ENCODE data around the gene FAM72C. TPM values are rescaled to one million over a fixed set of nuclear protein-coding genes. Genes with fewer than 3 reads are reported as not detected.
"Not testable (repeated sequence)": the region's sequence is repeated elsewhere in the genome, so short reads cannot be mapped to it uniquely, and the experiment has no call there.

FAM72C gene
- total and polyA plus RNA-seq, 2 donors: 0.16 to 0.53 TPM

GRCh38 chr1:143996020-143996419, 24.2 kb upstream of the FAM72C start:
- not testable (repeated sequence) for DNase-seq (ENCODE audit: extremely low spot score); H3K27ac ChIP-seq (ENCODE audit: low read depth); H3K4me3 ChIP-seq (ENCODE audit: low read depth, low read length); H3K4me1 ChIP-seq (ENCODE audit: insufficient read depth); H3K36me3 ChIP-seq (ENCODE audit: insufficient read depth)
- 78% methylated on average over 1 of the region's 6 CpGs for WGBS

DNA sequence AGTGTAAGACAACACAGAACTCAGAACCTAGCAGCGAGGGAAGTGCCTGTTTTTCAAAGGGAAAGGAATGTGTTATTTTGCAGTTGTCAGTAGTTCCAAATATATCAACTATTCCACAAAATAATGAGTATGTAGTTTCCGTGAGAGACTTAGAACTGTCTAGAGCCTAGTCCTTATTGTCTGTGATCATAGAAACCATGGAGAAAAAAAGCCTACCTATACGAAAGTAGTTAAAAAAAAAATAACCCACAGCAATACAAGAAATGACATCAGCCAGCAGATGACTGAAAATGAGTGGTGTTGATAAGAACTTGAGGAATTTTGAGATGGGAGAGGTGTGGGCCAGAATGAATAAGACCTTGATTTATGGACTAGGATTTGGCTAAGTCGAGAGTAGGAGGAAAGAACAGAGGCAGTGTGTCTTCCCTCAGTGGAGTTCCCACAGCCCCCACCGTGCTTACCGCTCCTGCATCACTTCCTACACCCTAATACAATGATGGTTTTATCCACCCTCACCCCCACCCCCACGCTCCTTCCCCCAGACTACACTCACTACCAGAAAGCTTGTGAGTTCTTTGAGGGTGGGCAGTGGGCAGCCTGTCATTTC, 21.6 kb upstream of the FAM72C start:
- H3K4me3 ChIP-seq (ENCODE audit: low read depth, low read length); H3K36me3 ChIP-seq (ENCODE audit: insufficient read depth); H3K27ac ChIP-seq (ENCODE audit: low read depth); DNase-seq (ENCODE audit: extremely low spot score); H3K4me1 ChIP-seq (ENCODE audit: insufficient read depth): not testable (repeated sequence)
- WGBS: 58% methylated on average over 1 of the region's 7 CpGs

DNA sequence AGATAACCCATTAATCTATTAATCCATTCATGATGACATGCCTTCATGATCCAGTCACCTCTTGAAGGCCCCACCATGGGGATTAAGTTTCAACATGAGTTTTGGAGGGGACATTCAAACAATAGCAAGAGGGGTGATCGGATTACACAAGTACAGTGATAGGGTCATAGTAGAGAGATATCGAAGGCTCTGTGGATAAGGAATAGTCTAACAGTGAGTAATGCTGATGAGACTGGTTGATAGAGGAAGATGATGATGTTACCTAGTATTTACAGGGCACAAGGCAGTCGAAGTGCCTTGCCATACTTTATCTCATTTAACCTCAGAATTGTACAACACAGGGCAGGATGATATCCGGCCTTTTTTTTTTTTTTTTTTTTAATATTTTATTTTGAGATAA, 18.9 kb upstream of the FAM72C start:
- H3K36me3 ChIP-seq (ENCODE audit: insufficient read depth); H3K4me1 ChIP-seq (ENCODE audit: insufficient read depth); DNase-seq (ENCODE audit: extremely low spot score); H3K4me3 ChIP-seq (ENCODE audit: low read depth, low read length); H3K27ac ChIP-seq (ENCODE audit: low read depth): not testable (repeated sequence)
- no CpG with 5 or more reads among the region's 4 CpGs for WGBS

GRCh38 chr1:143989719-143990118, 17.9 kb upstream of the FAM72C start:
- not testable (repeated sequence) for H3K27ac ChIP-seq (ENCODE audit: low read depth); H3K4me3 ChIP-seq (ENCODE audit: low read depth, low read length); DNase-seq (ENCODE audit: extremely low spot score); H3K4me1 ChIP-seq (ENCODE audit: insufficient read depth); H3K36me3 ChIP-seq (ENCODE audit: insufficient read depth)
- no CpG with 5 or more reads among the region's 1 CpG for WGBS

DNA sequence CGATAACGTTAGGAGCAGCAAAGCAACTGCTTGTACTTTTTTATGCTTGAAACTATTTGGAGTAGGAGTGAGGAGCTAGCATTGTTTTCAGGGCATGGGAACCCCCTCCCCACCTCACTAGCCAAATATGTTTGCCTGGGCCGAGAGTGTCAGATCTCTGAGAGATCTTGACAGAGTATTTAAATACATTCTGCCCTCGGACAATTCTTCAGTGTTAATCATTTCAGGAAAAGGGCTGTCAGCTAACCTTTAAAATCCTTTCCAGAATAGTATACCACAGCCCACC, 17.6 kb upstream of the FAM72C start:
- WGBS: no CpG with 5 or more reads among the region's 4 CpGs
- not testable (repeated sequence) for H3K4me1 ChIP-seq (ENCODE audit: insufficient read depth); H3K4me3 ChIP-seq (ENCODE audit: low read depth, low read length); H3K27ac ChIP-seq (ENCODE audit: low read depth); H3K36me3 ChIP-seq (ENCODE audit: insufficient read depth); DNase-seq (ENCODE audit: extremely low spot score)

DNA sequence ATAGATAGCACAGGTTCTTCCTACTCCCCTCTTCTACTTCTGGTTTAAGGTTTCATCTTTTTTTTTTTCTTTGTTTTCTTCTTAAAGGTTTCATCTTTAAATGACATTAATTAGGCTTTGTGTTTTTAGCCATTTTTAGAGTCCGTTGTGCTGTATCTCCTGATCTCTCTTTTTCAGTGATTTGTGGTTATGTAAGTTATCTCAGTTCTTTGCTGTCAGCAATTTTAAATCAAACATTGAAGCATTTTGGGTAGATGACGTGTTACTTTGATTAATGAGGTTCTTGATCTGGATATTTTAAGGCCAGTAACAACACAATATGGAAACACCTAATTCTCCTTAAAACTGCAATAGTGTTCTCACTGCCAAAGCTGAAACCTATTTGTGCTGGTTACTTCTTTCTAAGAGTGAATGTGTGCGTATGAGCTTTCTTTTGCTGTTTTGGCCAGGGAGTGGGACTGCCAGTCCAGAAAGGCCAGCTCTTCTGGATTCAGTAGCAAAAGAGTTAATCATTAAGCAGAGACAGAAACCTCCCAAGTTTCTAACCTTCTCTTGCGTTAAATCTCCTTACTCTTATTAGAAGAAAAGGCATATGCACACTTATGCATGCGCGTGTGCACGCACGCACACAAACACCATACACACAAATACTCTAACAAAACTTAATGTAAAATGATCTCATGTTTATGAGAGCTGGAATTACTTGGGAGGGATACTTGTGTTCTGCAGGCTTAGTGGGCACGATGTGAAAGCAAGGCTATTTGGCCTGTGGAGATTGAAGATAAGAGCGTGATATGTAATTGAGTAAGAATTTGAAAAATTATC, 17.0 kb upstream of the FAM72C start:
- H3K4me1 ChIP-seq (ENCODE audit: insufficient read depth); H3K27ac ChIP-seq (ENCODE audit: low read depth); H3K4me3 ChIP-seq (ENCODE audit: low read depth, low read length); DNase-seq (ENCODE audit: extremely low spot score); H3K36me3 ChIP-seq (ENCODE audit: insufficient read depth): not testable (repeated sequence)
- WGBS: 66% methylated on average over 2 of the region's 10 CpGs

- H3K27ac ChIP-seq (ENCODE audit: low read depth); DNase-seq (ENCODE audit: extremely low spot score); H3K36me3 ChIP-seq (ENCODE audit: insufficient read depth); H3K4me3 ChIP-seq (ENCODE audit: low read depth, low read length); H3K4me1 ChIP-seq (ENCODE audit: insufficient read depth): not testable (repeated sequence)
- no CpG with 5 or more reads among the region's 1 CpG for WGBS
Observed at GRCh38 chr1:143987868-143988267, 16.1 kb upstream of the FAM72C start.

- H3K36me3 ChIP-seq (ENCODE audit: insufficient read depth); H3K27ac ChIP-seq (ENCODE audit: low read depth); H3K4me3 ChIP-seq (ENCODE audit: low read depth, low read length); H3K4me1 ChIP-seq (ENCODE audit: insufficient read depth); DNase-seq (ENCODE audit: extremely low spot score): not testable (repeated sequence)
- WGBS: 89% methylated on average over 3 of the region's 7 CpGs
Observed at GRCh38 chr1:143984721-143985473, 13.1 kb upstream of the FAM72C start.

DNA sequence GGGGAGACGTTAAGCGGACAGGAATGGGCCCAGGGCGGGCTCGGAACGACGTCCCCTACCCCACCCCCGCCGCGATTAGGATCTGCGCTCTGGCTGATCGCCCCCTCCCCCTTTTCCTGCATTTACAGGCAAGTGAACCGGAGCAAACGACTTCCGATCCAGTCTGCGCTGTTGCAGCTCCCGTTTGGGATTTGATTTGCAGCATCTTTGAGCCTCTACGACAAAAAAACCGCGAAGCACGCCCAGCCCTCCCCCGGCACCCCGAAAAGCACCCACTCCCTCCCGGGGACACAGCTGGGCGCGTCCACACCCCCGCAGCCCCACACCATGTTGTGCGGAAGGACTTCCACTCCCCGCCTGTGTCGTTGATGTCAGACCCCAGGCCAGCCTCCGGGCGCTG, 2.6 kb upstream of the FAM72C start:
- not testable (repeated sequence) for H3K4me1 ChIP-seq (ENCODE audit: insufficient read depth); H3K27ac ChIP-seq (ENCODE audit: low read depth); H3K4me3 ChIP-seq (ENCODE audit: low read depth, low read length); H3K36me3 ChIP-seq (ENCODE audit: insufficient read depth); DNase-seq (ENCODE audit: extremely low spot score)
- under 1% methylated on average over 11 of the region's 31 CpGs for WGBS

DNA sequence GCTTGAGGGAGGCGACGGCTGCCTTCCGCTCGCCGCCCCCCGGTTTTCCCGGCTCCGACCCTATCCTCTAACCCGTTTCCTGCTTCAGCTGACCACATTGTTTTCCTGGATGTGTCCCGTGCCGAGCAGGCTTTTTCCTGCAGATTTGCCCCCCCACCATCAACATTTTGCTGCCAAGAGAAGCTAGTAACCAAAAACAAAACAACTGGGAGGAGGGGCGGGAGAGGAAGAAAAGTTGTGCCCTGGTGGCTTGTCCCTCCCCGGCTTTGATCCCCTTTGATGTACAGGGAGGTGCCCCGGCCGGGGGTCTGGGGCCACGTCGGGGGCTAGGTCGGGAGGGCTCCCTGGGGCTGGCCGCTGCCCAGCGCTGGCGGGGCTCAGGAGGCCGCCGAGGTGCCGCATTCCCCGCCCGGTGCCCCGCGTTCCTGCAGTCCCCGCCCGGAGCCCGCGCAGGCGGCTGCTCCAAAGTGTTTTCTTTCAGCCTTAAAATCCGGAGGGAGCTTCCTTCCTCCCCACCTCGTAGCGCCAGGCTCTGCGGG, 2.2 kb upstream of the FAM72C start:
- not testable (repeated sequence) for DNase-seq (ENCODE audit: extremely low spot score); H3K27ac ChIP-seq (ENCODE audit: low read depth)

GRCh38 chr1:143972753-143973326, 1.1 kb upstream of the FAM72C start:
- no CpG with 5 or more reads among the region's 48 CpGs for WGBS
- not testable (repeated sequence) for H3K27ac ChIP-seq (ENCODE audit: low read depth); DNase-seq (ENCODE audit: extremely low spot score); H3K36me3 ChIP-seq (ENCODE audit: insufficient read depth); H3K4me1 ChIP-seq (ENCODE audit: insufficient read depth); H3K4me3 ChIP-seq (ENCODE audit: low read depth, low read length)

More for the DNA sequence above, 2.2 kb upstream of the FAM72C start:
- WGBS: 0% methylated on average over 17 of the region's 37 CpGs
- not testable (repeated sequence) for H3K4me3 ChIP-seq (ENCODE audit: low read depth, low read length); H3K4me1 ChIP-seq (ENCODE audit: insufficient read depth); H3K36me3 ChIP-seq (ENCODE audit: insufficient read depth)

DNA sequence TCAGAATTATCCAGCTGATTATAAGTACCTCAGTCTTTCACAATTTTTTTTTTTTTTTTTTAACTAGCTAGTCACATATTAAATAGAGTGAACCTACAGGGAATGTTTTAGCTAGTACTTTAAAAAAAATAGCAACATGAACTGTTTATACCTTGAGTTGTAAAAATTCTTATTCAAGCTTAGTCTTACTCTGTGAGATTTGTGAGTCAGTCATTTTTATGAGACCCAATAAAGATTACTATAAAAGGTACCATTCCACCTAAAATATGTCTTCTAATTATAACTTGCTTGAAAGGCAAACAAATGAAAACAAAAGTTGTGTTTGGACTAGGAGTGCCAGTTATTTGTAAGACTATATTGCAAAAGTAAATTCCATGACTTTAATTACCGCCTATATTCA, 5.9 kb downstream of the FAM72C start:
- not testable (repeated sequence) for H3K27ac ChIP-seq (ENCODE audit: low read depth); H3K4me3 ChIP-seq (ENCODE audit: low read depth, low read length); H3K36me3 ChIP-seq (ENCODE audit: insufficient read depth); DNase-seq (ENCODE audit: extremely low spot score); H3K4me1 ChIP-seq (ENCODE audit: insufficient read depth)
- no CpG with 5 or more reads among the region's 1 CpG for WGBS

- H3K4me1 ChIP-seq (ENCODE audit: insufficient read depth); H3K4me3 ChIP-seq (ENCODE audit: low read depth, low read length); DNase-seq (ENCODE audit: extremely low spot score); H3K27ac ChIP-seq (ENCODE audit: low read depth); H3K36me3 ChIP-seq (ENCODE audit: insufficient read depth): not testable (repeated sequence)
- WGBS: no CpG with 5 or more reads among the region's 2 CpGs
Observed at GRCh38 chr1:143964294-143964693, 7.5 kb downstream of the FAM72C start.
